ENCODE data around the gene SLC12A9.

SLC12A9 gene

DNA sequence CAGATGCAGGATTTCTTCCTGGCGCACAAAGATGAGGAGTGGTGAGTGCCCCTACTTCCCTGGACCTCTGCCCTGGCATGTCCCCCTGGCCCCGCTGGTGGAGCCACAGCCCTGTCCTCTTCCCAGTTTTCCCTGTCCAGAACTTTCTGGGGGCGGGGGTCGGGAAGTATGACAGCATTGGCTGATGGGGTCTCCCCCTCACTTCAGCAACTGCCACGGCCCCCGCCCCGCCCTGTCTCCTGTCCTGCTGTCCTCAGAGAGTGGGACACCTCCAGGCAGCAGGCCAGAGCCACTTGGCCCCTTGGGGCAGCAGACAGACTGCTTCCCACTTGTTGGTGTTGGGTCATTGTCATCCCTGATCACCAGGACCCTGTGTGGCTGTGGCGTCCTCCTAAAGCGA lies 29.7 kb downstream of the SLC12A9 start:
- in situ Hi-C loops (cut with HindIII; ENCODE audit: low sequenced_read_pairs) = loop anchor here (5.0 to 10.0 kb wide), 3 partner anchors 63 to 213 kb away; partner anchors contain the start of gene MUC3A

DNA sequence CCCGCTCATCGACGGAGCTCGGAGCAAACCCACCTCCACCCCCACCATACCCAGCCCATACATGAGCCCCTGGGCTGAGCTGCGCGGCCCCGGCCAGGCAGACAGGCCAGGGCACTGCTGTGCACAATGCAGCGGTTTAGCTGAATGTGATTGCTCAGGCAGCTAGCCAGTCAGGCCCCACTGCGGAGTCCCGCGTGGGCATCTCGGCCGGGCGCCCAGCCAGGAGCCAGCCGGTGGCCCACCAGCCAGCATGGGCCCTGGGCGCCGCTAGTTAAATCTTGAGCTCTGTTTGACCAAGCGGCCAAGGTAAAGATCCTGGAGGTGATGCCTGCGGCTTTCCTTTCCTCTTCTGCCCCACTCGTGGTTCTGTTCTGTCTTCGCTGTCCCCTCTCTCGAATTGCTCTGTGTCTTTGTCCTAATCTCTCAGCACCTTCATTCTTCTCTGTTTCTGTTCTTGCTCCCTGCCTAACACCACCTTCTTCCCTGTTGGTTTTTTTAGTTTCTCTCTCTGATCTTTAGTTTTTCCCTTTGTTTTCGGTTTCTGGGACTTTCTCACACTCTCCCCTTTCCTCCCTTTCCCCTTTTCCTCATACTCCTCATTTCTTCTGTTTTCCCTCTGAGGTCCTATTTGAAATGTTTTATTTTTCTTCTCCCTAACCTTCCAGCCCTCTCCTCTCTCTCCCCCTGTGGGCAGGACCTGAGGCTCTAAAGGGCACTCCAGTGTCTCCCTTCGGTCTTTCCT lies 30.4 kb downstream of the SLC12A9 start:
- in situ Hi-C loops (cut with HindIII; ENCODE audit: low sequenced_read_pairs) = loop anchor here (5.0 to 10.0 kb wide), 3 partner anchors 62 to 212 kb away; partner anchors contain the start of gene MUC3A

DNA sequence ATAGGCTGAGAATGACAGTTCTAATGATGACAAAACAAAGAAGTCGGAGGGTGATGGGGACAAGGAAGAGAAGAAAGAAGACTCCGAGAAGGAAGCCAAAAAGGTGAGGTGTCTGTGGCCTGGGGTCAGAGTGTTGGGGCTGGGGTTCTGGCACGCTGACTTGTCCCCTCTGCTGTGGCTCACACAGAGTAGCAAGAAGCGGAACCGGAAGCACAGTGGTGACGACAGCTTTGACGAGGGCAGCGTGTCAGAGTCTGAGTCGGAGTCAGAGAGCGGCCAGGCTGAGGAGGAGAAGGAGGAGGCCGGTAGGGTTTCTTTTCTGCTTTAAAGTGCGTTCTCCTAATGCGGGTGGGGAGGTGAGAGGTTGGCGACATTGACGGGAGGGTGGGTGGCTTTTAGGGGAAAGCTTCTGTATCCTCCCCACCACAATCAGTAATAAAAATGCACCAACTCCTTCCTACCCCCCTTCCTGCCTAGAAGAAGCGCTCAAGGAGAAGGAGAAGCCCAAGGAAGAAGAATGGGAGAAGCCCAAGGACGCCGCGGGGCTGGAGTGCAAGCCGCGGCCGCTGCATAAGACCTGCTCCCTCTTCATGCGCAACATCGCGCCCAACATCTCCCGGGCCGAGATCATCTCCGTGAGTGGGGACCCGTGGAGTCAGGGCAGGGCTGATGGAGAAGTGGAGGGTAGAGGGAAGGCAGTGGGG lies 32.4 kb downstream of the SLC12A9 start:
- in situ Hi-C loops (cut with HindIII; ENCODE audit: low sequenced_read_pairs) = loop anchor here (5.0 to 10.0 kb wide), 4 partner anchors 58 to 210 kb away; partner anchors contain the start of genes EPHB4 and MUC3A

DNA sequence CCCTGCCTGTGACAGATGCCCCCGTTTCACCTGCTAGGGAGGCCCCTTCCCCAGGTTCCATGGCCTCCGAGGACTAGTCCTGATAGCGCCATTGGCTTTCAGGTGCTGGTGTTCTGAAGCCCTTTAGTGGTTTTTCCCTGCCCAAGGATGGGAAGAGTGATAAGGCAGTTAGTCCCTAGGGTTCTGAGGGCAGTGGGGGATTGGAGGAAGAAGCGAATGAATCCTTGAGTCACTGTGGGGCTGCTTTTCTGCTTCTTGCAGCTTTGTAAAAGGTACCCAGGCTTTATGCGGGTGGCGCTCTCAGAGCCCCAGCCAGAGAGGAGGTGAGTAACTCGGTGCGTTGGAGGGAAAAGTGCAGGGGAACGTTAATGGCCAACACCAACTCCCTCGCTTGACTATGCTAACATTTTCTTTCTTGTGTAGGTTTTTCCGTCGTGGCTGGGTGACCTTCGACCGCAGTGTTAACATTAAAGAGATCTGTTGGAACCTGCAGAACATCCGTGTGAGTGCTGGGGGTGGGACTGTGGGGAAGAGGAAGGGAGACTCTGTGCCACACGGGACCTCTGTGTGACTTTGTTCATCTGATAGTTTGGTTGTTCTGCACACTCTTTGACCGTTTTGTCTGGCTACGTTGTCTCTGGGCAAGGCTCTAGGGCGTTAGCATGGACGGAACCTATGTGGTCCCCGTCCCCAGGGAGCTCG lies 33.1 kb downstream of the SLC12A9 start:
- in situ Hi-C loops (cut with HindIII; ENCODE audit: low sequenced_read_pairs) = loop anchor here (5.0 to 10.0 kb wide), 3 partner anchors 58 to 209 kb away; partner anchors contain the start of genes EPHB4 and MUC3A

DNA sequence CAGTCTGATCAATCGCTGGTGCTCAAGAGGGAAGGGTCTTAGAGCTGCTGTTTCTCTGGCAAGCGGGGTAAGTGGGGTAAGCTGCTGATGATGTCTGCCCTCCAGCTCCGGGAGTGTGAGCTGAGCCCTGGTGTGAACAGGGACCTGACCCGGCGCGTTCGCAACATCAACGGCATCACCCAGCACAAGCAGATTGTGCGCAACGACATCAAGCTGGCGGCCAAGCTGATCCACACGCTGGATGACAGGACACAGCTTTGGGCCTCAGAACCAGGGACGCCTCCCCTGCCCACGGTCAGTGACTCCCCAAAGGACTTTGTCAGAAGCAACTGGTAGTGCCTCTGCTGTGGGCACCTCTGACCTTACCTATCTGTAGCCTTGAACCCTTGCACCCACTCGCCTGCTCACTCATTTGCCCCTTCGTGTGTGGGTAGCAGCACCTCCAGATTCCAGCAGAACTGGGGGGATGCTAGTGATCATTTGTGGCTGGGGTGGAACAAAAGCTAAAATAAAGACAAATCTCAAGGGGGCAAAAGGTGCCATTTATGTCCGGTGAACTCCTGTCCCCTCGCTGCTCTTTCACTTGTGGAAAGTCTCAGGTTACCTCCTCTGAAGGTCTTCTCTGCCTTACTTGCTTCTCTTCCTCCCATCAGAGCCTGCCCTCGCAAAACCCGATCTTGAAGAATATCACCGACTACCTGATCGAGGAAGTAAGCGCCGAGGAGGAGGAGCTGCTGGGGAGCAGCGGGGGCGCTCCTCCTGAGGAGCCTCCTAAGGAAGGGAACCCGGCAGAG lies 33.8 kb downstream of the SLC12A9 start:
- in situ Hi-C loops (cut with HindIII; ENCODE audit: low sequenced_read_pairs) = loop anchor here (5.0 to 10.0 kb wide), 3 partner anchors 58 to 208 kb away; partner anchors contain the start of genes EPHB4 and MUC3A

DNA sequence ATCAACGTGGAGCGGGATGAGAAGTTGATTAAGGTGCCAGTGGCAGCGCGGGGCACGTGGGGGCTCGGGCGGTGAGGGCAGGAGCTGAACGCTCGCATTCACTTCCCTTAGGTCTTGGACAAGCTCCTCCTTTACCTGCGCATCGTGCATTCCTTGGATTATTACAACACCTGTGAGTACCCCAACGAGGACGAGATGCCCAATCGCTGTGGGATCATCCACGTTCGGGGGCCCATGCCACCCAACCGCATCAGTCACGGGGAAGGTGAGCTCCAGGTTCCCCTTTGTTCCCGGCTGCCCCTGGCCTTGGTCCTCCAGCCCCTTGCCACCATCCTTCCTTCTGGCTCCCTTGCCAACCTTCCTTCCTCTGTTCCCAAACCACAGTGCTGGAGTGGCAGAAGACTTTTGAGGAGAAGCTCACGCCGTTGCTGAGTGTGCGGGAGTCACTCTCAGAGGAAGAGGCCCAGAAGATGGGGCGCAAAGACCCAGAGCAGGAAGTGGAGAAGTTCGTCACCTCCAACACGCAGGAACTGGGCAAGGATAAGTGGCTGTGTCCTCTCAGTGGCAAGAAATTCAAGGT lies 34.5 kb downstream of the SLC12A9 start:
- in situ Hi-C loops (cut with HindIII; ENCODE audit: low sequenced_read_pairs) = loop anchor here (5.0 to 10.0 kb wide), 3 partner anchors 58 to 208 kb away; partner anchors contain the start of genes EPHB4 and MUC3A

DNA sequence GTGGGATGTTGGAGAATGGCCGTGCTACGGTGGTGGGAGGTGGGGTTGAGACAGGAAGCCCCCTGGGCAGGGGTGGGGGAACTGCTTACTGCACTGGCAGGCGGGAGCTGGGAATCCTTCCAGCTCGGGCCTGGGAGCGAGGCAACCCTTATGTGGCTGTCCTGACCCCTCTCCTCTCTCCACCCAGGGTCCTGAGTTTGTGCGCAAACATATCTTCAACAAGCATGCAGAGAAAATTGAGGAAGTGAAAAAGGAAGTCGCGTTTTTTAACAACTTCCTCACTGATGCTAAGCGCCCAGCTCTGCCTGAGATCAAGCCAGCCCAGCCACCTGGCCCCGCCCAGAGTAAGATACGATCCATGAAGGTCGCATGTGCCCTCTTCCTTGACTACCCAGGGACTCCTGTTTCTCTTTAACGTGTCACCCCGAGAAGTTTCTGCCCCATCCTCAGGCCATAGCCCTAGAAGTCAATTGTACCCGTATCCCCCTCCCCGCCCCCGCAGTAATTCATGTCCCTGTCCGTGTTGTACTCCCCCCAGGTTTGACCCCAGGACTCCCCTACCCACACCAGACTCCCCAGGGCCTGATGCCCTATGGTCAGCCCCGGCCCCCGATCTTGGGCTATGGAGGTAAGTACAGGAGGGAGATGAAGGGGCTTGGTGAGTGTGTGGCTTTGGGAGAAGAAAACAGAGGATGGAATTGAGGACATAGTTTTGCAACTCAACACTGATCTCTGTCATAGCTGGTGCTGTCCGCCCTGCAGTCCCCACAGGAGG lies 35.2 kb downstream of the SLC12A9 start:
- in situ Hi-C loops (cut with HindIII; ENCODE audit: low sequenced_read_pairs) = loop anchor here (5.0 to 10.0 kb wide), 3 partner anchors 57 to 207 kb away; partner anchors contain the start of genes EPHB4 and MUC3A

DNA sequence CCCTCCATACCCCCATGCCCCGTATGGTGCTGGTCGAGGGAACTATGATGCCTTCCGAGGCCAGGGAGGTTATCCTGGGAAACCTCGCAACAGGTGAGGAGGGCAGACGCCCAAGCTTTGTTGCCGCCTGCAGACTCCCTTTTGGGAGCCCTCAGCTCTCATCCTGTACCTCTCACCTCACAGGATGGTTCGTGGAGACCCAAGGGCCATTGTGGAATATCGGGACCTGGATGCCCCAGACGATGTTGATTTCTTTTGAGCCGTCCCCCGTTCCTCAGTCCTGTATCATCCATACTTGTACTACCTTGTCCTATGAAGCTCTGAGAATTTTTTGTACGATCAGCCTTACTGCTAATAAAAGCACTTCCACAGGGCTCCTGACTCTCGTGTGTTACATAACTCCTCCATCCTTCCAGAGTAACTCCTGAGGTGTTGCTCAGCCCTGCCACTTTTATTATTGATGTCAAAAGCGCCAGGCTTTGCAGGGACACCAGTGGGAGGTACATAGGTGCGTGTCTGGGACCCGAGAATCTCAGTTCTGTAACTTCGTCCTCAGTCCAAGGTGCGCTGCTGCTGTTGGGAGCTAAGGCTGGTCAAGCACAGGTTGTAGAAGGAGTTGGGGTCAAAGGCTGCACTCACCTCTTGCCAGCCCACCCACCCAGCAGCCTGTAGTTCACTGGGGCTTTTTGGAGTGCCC lies 35.9 kb downstream of the SLC12A9 start:
- in situ Hi-C loops (cut with HindIII; ENCODE audit: low sequenced_read_pairs) = loop anchor here (5.0 to 10.0 kb wide), 3 partner anchors 56 to 206 kb away; partner anchors contain the start of genes EPHB4 and MUC3A

DNA sequence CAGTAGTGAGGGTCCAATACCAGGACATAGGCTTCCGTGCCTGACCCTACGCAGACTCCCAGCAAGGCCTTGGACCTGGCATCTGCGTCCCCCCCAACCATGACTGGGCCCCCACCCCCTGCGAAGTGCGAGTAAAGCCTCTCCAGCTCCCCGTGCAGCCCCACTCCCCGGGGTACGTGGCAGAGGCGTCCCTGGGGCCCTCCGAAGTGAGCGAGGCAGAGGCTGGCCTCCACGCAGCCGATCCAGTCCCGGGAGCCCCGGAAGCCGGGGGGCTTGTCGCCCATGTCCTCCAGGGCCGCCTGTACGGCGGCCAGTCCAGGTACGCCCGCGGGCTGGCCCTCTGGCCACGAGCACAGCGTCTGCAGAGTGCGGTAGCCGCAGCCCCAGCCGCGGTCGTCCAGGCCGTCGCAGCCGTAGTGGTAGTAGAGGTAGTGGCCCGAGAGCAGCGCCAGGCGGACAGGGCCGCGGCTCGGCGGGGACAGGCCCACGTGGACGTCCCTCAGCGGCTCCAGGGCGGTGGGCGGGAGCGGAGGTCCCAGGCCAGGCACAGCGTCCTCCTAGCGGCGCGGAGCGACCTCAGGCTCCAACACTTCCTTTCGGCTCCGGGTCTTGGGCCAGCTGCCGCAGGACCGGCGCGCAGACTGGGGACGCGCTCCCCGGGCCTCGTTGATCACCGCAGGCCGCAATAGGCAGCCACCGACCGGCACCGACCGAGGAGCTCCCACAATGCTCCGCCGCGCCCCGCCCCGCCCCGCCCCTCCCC lies 36.7 kb downstream of the SLC12A9 start, which contains the start of gene UFSP1:
Gene UFSP1, minus strand, starts transcription at position 728 of the 763 bp plus-strand sequence. Its CDS starts 444 bp downstream, at position 284.
- in situ Hi-C loops (cut with HindIII; ENCODE audit: low sequenced_read_pairs) = loop anchor here (5.0 to 10.0 kb wide), 3 partner anchors 56 to 206 kb away; partner anchors contain the start of genes EPHB4 and MUC3A

DNA sequence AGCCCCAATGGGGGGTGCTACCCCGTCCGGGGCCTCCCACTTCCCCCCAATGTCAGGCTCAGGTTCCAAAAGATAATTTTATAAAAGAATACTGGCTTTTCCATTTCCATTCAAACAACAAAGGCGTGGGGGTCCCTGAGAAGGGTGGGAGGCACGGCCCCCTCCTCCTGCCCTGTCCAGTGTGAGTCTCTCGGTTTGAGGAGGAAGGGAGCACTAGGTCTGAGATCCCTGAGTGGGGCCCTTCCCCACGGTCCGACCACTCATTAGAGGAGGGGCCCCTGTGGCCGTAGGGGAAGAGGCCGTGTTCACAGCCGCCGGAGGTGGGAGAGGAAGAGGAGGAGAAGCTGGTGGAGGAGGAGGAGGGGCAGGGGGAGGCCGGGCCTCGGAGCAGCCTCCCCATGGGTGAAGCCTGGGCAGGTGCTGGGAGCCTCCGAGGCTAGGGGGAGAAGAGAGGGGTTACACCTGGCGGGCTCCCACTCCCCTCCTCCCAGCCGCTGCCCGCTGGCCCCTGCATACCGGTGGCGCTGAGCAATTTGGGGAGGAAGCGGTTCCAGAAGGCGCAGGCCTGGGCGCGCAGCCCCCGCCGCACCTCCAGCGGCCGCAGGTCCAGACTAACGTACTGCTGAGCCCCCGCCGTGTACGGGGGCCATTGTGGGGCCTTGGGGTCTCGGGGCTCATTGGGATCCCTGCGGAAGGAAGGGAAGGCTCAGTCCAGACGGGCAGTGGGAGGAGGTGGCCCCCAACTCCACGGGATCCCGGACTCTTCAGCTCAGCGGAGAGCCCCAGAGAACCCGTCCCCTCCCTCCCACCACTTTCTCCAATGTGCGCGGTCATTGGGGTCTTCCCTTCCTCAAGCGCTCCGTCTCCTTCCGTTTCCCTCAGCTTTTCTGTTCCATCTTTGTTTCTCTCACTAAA lies 38.4 kb downstream of the SLC12A9 start:
- in situ Hi-C loops (cut with HindIII; ENCODE audit: low sequenced_read_pairs) = no loop called here

DNA sequence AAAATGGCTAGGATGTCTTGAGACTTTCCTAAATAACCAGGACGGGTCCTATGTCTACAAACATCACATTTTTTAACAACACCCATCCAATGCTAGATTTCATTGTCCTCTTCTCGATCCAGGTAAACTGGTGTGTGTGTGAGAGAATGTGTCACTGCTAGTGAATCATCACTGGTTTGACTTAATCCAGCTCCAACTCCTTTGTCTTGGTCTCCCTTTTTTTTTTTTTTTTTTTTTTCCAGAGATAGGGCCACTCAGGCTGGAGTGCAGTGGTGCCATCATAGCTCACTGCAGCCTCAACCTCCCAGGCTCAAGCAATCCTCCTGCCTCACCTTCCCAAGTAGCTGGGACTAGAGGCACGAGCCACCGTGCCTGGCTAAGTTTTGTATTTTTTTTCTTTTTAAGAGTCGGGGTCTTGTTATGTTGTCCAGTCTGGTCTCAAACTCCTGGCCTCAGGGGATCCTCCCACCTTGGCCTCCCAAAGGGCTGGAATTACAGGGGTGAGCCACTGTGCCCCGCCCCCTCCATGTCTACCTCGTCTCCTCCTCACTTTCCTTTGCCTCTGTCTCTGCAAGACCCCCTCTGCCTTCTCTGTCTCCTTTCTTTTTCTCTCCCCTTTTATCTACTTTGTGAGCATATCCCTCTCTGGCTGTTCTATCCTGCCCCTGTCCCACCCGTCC lies 39.2 kb downstream of the SLC12A9 start:
- in situ Hi-C loops (cut with HindIII; ENCODE audit: low sequenced_read_pairs) = no loop called here

DNA sequence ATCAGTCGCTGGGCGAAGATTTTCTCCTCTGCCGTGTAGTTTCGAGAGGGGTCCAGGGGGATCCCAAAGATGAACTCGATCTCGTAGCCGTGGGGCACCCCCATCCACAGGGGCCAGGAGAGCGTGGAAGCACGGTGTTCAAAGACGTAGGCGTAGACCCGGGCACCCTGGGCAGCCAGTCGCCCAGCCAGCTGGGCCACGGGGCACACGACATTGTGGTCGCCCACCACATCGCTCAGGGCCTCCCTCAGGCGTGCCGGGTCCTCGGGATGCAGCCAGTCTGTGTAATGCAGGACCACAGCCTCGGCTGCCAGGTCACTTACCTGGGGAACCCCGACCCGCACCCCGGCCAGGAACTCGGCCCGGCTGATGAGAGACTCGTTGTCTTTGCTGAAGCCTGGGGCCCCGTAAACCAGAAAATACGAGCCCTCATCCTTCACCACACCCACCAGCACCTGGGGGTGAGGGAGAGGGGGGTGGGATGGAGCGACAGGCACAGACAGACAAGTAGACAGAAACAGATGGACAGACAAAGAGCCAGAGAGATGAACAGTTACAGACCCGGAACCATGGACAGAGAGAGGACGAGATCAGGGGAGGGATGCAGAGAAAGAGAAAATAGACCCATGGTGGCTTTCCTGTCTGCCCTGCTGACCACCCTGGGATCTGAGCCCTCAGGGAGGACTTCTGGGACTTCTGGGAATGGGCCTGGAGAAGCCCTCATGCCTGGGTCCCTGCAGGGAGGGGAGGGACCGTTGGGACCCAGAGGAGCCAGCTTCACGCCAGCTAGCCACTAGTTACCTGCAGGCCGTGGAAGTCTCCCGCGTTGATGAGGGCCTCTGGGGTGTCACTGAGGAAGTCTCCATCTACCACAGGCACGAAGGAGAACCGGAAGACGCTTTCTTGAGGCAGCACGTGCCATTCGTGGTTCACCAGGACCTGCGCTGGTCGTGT lies 40.1 kb downstream of the SLC12A9 start:
- in situ Hi-C loops (cut with HindIII; ENCODE audit: low sequenced_read_pairs) = no loop called here

DNA sequence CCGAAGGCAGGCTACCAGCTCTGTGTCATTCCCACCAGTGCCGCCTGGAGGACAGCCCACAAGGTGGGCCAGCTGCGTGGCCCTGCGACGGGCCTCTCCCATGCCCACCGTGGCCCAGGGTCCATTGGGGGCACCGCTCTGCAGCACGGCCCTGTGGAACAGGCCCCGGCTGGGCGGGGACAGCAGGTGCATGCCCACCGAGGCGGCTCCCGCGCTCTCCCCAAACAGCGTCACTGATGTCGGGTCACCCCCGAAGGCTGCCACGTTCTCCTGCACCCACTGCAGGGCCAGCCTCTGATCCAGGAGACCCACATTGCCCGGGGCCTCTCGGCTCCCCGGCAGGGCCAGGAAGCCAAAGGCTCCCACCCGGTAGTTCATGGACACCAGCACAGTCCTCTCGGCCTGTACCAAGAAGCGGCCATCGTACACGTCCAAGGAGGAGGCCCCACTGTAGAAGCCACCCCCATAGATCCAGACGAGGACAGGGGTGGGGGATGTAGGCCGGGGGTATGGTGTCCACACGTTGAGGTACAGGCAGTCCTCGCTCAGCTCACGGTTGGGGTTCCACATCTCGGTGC lies 40.9 kb downstream of the SLC12A9 start:
- in situ Hi-C loops (cut with HindIII; ENCODE audit: low sequenced_read_pairs) = no loop called here

Measured in endothelial cell of hepatic sinusoid (primary cell).